ENCODE data around the gene MLXIPL. TPM values are rescaled to one million over a fixed set of nuclear protein-coding genes. Genes with fewer than 3 reads are reported as not detected.
"Not testable (repeated sequence)": the region's sequence is repeated elsewhere in the genome, so short reads cannot be mapped to it uniquely, and the experiment has no call there.

The MLXIPL gene
- polyA plus RNA-seq, 10 donors = 0.13 to 1.3 (median 0.22) TPM; not detected in 1

DNA sequence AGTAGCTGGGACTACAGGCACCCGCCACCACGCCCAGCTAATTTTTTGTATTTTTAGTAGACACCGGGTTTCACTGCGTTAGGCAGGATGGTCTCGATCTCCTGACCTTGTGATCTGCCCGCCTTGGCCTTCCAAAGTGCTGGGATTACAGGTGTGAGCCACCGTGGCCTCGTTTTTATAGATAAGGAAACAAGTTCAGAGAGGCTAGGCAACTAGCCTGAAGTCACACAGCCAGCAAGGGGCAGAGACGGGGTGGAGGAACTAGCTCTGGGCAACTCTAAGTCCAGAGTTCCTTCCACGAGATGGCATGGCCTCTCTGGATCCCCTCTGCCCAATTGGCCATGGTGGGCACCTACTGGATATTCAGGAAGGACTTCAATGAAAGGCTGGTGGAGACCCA lies 9.4 kb downstream of the MLXIPL start:
- DNase-seq = not testable (repeated sequence)

DNA sequence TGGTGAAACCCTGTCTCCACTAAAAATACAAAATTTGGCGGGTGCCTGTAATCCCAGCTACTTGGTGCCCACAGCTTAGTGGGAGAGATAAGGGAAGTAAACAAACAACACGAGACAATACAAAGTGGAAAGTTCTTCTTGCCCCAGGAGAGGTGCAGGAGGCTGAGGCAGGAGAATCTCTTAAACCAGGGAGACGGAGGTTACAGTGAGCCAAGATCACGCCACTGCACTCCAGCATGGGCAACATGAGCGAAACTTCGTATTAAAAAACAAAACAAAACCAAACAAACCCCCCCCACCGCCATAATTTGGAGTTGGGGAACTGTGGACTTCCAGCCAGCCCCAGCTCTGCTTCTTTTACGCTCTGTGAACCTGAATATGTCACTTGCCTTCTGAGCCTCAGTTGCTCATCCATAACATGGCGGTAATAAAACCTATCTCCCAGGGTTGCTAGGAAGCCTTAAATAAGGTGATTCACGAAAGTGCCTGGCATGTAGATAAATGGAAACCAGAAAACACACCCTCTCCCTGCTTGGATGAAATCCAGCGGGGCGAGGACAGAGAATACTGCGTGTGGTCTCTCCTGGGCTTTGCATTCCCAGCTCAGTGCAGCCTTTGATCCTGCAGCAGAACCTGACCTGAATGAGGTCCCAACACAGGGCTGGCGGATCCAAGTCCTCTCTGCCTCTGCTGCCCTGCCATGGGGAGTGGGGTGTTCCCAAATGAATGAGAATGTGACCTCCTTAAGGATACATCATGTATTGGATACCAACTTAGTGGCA lies 10.2 kb downstream of the MLXIPL start:
- no peak for DNase-seq

DNA sequence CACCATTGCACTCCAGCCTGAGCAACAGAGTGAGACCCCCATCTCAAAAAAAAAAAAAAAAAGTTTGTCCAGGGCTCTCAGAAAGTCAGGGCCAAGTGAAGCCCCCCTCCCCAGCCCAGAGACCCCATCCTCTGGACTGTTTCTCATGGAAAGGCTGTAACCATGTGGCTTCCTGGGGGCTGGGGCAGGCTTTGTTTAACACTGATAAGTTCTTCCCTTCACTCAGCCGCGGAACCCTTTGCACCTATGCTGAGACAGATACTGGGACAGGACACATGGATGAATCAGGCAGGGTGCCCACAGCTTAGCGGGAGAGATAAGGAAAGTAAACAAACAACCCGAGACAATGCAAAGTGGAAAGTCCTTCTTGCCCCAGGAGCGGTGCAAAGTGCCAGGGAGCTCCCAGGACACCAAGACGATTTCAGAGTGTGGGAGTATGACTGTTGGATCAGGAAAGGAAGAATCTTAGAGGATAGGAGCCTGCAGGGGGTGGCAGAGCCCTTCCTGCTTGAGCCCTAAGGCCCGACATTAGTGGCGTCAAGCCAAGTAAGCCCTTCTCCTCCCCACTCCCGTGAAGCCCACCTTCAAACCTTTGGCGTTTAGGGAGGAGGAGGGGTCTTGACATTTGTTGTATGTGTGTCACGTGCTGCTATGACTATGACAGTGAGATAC lies 11.6 kb downstream of the MLXIPL start:
- no peak for DNase-seq

DNA sequence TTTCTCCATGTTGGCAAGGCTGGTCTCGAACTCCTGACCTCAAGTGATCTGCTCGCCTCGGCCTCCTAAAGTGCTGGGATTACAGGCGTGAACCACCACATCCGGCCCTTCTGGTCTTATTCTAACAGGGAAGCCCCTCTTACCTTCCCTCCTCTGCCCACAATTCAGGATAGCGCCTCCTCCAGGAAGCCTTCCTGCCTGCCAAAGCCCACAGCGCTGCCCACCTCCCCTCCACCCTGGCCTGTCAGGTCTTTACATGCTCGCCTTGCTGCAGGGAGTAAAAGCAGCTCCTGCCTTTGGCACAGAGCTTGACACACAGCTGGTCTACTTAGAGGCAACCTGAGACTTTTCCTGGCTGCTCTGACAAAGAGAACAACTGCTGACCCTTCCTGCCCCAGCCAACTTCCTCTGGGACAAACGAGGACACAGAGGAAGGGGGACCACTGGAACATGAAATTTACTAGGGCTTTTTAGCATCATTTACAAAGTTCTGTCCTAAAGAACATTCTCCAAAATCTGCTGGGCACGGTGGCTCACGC lies 13.2 kb downstream of the MLXIPL start:
- peak in 1 of 3 donors; percentile 34 for DNase-seq

DNA sequence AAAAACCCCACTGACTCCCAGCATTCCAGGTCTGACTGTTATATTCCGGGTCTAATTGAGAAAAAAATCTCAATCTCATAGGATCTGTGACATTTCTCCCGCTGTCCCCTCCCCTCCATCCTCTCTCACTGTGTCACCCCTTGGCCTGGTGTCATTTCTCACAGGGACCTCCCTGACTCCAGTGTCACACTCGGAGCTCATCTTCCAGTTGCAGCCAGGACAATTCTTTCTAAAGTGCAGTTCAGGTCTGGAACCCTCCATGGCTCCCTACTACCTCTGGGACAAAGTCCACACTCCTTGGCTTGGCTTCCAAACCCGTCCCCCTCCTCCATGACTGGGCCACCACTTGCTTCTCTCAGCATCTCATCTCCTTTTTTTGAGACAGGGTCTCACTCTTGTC lies 14.2 kb downstream of the MLXIPL start:
- no peak for DNase-seq

DNA sequence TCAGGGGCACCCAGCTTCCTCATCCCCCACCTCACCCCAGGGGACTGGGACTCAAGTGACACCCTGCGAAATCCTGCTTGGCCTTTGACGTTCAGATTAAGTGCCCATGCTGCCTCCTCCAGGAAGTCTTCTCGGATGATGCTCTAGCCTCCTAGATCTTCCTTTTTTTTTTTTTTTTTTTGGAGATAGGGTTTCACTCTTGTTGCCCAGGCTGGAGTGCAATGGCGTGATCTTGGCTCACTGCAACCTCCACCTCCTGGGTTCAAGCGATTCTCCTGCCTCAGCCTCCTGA lies 16.7 kb downstream of the MLXIPL start:
- not testable (repeated sequence) for DNase-seq

DNA sequence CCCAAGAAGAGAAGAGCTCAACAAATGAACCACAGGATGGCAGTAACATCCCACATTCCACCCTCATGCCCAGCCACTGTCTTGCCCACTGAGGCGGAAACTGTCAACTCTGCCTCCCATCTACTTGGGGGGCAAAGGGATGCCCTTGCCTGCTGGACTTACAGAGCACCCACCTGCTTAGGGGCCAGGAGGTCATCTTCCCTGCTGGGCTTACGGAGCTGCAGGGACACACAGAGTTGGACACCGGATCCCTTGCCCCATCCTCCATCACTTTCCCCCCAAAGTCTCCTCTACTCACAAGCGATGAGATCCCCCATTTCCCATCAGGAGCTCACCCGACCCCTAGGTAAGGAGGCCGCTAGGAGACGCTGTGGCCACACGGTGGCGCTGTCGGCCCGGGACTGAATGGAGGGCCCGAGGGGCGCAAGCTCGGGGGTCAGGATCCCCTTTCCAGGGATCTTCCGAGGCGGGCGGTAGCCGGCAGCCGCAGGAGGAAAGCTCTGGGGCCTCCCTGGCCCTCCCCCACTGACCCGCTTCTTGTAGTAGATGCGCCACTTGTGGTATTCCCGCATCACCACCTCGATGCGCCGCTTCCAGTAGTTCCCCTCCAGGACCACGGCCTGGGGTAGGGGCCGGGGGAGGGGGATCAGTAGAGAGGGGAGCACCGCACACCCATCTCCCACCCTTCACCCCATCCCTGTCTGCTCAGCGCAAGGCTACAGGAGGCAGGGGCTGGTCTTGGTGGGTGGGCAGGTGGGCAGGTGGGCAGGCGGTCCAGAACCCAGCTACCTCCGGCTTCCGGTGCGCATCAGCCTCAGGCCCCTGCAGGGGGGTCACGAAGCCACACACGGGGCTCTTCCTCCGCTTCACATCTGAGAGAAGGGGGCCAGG lies 17.3 kb downstream of the MLXIPL start:
- DNase-seq = peak; percentile 27 to 73 (median 53)

DNA sequence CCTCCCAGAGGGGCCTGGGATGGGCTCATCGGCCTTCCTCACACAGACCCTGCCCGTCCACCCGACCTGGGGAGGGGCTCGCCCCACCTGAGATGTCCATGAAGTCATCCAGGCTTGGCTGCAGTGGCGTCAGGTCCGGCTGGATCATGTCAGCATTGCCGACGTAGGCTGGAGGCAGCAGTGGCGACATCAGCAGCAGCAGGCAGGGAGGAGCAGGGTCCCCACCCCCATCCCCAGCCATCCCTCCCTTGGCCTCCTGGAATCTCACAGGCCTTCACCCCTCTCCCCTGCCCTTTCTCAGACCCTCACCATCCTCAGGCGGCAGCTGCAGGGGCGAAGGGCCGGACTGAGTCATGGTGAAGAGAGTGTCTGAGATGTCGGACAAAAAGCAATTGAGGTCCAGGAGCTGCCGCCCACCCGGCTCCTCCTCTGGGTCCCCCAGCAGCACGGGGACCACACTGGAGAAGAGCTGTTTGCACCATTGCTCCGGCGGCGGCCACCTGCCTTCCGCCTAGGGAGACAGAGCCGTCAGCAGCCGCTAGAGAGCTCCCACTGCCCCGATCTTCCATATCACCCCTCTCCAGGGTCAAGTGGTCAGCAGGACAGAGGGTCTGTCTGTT lies 18.6 kb downstream of the MLXIPL start:
- no peak for DNase-seq

DNA sequence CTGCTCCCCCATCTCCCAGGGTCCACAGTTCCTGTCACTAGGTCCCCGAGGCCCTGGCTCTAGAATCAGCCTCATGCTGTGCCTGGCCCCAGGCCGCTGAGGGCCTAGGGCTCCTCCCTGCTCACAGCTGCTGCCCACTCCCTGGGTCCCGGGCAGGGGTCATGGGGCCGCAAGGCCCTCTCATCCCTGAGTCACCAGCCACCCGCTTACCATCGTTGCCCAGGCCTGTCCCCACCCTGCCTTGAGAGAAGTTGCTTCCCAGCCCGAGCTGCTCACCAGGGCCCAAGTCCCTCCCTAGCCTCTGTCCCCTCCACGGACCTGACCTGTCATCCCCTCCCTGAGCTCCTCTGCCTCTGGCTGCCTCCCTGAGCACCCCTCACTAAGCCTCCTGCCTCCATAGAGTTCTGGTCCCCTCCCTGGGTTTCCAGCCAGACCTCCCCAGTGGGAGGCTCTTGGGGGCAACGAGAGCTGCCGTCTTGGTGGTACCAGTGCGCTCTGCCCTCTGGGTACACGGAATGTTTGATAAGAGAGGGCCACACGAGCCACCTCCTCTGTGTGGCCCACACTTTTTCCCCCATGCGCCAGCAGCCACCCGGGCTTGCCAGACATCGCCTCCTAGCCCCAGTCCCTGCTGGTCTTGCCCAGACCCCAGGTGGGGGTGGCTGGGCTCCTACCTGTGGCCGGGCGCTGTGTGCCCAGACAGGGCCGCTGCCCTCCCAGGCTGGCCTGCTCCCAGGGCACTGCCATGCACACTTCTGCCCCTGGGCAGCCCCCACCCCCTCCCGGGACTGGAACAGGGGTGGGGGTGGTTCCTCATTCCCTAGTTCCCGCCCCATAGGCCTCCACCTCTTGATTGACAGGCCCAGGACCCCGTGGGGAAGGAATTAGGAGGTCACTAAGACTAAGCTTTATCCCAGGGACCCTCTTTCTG lies 21.3 kb downstream of the MLXIPL start:
- no peak for DNase-seq

DNA sequence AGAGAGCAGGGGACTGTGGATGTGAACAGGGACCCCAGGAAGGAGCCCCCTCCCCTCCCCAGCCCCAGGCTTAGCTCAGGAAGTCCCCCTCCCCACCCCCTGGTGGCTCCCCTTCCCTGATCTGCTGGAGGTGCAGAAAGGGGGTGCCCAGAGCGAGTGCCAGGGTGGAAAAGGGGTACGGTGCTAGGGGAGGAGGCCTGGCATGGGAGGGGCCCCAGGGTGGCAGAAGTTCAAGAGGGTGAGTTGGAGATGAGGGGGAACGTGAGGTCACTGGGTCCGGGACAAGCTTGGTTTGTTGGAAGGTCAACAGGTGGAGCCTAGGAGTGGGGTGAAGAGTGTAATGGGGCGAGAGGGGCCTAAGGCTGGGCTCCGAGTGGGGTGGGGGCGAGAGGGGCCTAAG lies 24.4 kb downstream of the MLXIPL start:
- no peak for DNase-seq

DNA sequence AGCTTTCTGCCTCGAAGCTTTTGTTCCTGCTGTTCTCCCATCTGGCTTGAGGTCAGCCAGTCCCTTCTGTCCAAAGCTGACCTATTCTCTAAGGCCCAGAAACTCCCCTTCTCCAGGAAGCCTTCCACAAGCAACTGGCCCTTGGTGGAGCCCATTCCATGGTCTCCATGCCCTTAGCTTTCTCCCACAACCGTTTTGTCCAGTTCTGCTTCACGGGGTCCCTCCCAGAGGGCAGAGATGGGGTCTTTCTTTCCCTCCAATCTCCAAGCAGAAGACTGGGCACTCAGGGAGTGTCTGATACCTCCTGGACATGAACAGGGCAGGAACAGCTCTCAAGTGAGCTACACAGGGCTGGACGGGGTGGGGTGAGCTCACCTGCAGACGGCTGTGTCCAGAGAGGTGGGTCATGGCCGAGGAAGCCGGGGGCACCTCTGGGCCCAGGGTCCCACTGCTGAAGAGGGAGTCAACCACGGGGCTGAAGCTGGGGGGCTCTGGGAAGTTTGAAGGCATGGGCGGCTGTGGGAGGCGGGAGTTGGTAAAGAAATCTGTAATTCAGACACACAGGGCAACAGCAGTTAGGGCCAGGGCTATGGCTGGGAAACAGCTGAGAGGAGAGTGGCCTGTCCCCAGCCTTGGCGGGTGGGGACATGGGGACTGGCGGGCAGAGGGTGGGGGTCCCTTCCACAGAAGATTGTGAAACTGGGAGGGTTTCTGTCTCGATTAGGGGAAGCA lies 25.0 kb downstream of the MLXIPL start:
- DNase-seq = no peak

DNA sequence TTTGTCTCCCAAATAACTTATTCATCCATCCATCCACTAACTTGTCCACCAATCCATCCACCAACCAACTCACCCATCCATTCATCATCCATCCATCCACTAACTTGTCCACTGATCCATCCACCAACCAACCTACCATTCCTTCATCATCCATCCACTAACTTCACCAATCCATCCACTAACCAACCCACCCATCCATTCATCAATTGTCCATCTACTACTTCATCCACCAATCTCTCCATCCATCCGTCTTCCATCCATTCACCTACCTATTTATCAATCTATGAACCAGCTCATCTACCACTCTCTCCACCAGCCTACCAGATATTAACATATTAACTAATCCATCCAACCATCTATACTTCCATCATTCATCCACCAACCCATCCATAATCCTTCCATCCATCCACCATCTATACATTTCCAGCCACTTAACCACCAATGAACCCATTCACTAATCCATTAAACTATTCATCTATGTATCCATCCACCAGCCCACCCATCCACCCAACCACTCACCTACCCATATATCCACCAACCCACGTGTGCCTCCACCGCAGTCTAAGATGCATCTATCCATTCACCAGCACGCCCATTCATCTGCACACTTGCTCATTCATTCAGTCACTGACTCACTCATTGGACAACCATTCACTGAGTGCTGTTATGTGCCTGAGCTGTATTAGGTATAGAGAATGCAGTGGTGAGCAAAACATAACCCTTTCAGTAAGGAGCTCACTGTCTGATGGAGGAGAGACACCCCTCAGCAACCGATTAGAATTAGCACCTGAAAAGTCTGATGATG lies 26.1 kb downstream of the MLXIPL start:
- DNase-seq = no peak

DNA sequence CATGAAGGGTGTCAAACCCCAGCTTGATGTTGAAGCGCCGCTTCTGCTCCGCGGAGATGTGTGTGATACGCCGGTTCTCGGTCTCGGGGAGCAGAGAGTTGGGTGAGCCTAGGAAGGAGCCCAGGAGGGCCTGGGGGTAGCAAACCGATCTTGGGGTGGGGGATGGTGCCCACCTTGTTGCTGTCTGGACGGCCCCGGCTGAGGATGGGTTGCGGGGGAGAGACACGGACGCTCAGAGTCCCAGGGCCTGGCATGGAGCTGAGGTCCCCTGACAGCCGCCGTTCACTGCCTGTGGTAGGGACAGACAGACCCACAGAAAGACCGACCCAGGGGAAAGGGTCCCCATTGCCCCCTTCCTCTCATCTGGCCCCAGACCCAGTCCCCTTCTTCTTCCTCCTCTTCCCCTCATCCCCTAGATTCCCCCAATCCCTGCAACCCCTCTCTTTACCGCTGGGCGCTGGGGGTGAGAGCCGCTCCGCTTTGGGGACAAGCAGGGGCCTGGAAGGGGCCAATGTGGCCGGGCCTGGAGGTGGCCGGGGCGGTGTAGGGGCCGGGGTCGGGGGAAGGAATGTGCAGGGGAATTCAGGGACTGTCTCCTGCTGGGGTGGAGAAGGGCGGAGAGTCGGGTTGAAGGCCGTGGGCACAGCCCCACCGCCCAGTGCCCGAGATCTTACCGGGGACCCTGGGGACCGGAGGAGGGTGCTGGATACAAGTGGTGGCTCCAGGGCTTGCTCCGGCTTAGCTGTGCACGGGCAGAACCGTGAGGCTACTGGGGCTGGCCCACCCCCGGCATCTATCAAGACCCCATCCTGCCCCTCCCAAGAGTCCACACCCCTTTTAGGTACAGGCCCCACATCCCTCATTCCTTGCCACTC lies 27.9 kb downstream of the MLXIPL start:
- no peak for DNase-seq

DNA sequence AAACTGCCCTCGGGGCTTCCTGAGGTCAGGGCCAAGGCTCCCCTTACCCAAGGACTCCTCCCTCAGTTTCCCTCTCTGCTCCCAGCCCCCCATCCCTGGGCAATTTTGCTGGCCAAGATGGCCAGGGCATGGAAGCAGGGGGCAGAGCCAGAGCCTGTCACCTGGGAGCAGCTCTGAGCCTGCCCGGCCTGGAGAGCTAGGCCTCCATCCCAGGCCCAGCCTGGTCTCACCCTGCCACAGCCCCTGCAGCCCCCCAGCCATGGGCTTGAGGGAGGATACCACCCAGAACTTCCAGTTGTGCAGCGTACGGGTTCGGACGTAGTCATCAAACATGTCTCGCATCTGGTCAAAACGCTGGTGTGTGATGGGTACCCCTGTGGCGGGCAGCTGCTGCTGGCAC lies 29.0 kb downstream of the MLXIPL start:
- no peak for DNase-seq

DNA sequence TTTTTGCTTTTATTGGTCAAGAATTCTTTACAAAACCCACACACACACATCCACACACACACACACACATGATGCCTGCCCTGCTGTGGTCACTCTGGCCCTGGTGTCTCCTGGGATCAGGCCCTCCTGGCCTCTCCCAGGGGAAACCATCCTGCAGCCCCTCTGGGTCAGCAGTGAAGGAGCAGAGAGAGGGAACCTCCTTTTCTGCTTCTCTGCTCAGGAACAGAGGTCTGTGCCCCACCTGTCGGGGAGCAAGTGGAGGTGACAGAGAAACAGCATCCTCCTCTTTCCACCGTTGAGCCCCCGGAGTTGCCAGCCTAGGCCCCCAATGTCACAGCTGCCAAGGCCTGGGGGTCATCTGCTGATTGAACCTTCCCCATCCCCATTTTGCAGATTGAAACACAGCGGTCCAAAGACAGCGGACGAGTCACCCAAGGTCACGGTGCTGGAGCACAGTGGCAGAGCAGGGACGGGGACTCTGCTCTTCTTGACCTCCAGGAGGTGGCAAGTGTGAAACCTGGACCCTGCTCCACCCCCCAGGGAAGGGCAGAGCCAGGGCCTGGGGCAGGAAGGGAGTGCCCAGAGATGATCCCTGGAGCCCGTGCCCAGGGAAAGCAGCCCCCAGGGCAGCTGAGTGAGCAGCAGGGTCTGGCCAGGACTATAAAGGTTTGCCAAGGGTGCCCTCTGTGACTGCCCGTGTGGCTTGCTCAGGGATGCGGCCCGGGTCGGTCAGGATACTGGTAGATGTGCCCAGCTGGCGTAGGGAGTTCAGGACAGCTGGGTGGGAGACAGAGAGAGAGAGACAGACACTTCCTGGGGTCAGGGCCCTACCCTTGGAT lies 30.9 kb downstream of the MLXIPL start:
- DNase-seq = no peak

DNA sequence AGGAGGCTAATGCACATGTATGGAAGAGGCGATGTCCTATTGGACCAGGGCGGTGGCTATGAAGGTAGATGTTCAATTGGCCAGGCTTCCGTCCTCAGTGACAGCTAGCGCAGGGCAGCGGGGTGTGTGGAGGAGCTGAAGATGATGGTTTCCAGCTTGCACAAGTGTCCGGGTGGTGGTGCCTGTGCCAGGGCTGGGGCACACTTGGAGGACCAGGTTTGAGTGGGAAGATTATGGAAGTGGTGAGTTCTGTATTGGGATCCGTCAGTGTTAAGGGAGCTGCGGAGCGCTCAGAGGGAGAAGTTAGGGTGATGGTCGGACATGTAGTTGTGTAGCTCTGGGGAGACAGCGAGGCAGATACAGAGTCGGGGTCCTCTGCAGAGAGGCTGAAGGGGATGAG lies 37.4 kb downstream of the MLXIPL start:
- no peak for DNase-seq

DNA sequence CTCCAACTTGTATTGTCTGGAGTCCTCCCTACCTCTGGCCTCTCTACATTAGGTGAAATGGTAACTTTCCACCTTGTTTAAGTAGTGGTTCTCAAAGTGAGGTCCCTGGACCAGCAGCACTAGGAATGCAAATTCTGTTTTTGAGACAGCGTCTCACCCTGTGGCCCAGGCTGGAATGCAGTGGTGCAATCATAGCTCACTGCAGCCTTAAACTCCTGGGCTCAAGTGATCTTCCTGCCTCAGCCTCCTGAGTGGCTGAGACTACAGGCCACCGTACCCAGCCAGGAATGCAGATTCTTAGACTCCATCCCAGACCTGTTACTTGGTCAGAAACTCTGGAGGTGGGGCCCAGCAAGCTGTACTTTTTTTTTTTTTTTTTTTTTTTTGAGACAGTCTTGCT lies 39.1 kb downstream of the MLXIPL start:
- DNase-seq = no peak

All from muscle of back (tissue), 11 donors.